GM12878 (cell line): Measurements from ENCODE around the gene CDC5L. TPM values are rescaled to one million over a fixed set of nuclear protein-coding genes. Genes with fewer than 3 reads are reported as not detected.

Source experiments
- ATAC-seq: fragments of 200-7000 bp; cut with Tn5 transposase; 3 replicates; pipeline ENCODE4 v1.9.1; 2020; ENCODE audit warnings: mild to moderate bottlenecking, moderate library complexity
- BruUV-seq: library from RNA; stranded (reverse); fragments of 400-500 nt; replicated peaks from 2 replicates; lab custom pipeline; 2021; lab: Mats Ljungman, UMichigan
- CTCF ChIA-PET: fragments of 300-600 bp; sonication (Branson Sonifier 250); formaldehyde crosslinking; extraction: SDS; loops from one replicate; lab custom pipeline; 2021; ENCODE audit warnings: inconsistent platforms; lab: Yijun Ruan, JAX
- POLR2A ChIA-PET: fragments of 350-600 bp; formaldehyde crosslinking; extraction: SDS; loops from one replicate; lab custom pipeline; 2021; ENCODE audit warnings: inconsistent platforms; lab: Charles Lee
- RAD21 ChIA-PET: fragments of 300-600 bp; sonication (Branson Sonifier 250); formaldehyde crosslinking; loops from one replicate; lab custom pipeline; 2023; ENCODE audit warnings: antibody characterized with exemption; ENCODE audit not compliant: unreplicated experiment; lab: Charles Lee
- SMC1A ChIA-PET: fragments of 300-600 bp; sonication (Branson Sonifier 250); formaldehyde crosslinking; loops from one replicate; lab custom pipeline; 2023; ENCODE audit not compliant: unreplicated experiment, uncharacterized antibody; lab: Charles Lee
- DNase-seq: peaks from one replicate; pipeline ENCODE4 v3.0.0-alpha.2; 2011; ENCODE audit warnings: low read depth, low spot score
- FAIRE-seq: peaks from 3 replicates; lab custom pipeline; 2011; peaks lifted over from hg19 to GRCh38; lab: Jason Lieb, UNC
- H2AFZ ChIP-seq: 2 replicates; pipeline ENCODE4 v1.6.0; 2011; ENCODE audit warnings: low read depth, low read length, control low read depth; ENCODE audit not compliant: control insufficient read depth
- H3K27ac ChIP-seq: 2 replicates; pipeline ENCODE4 v1.5.1; 2011; ENCODE audit warnings: control low read depth; ENCODE audit not compliant: control insufficient read depth, insufficient read depth
- H3K27me3 ChIP-seq, 2 experiments: replicated peaks in 1 of 2; 2 replicates each; pipeline versions ENCODE4 v1.6.0 to v1.6.1; 2011; ENCODE audit warnings: low read length in 1 of 2; ENCODE audit not compliant: control insufficient read depth in 2 of 2, insufficient read depth in 2 of 2
- H3K36me3 ChIP-seq, 2 experiments: 2 replicates each; pipeline ENCODE4 v1.5.1; 2011; ENCODE audit warnings: low read length in 1 of 2; ENCODE audit not compliant: control insufficient read depth in 2 of 2, insufficient read depth in 2 of 2
- H3K4me1 ChIP-seq: 2 replicates; pipeline ENCODE4 v1.6.1; 2011; ENCODE audit warnings: mild to moderate bottlenecking, low read length, moderate library complexity, mixed read lengths; ENCODE audit not compliant: control insufficient read depth, insufficient read depth
- H3K4me2 ChIP-seq: 2 replicates; pipeline ENCODE4 v1.6.0; 2011; ENCODE audit warnings: control low read depth; ENCODE audit not compliant: control insufficient read depth, insufficient read depth
- H3K4me3 ChIP-seq: fragments of 200-600 bp; sonication (generic); 2 replicates; pipeline ENCODE4 v1.5.1; 2016
- H3K79me2 ChIP-seq: 2 replicates; pipeline ENCODE4 v1.6.0; 2011; ENCODE audit warnings: low read length; ENCODE audit not compliant: control insufficient read depth, insufficient read depth
- H3K9ac ChIP-seq: 2 replicates; pipeline ENCODE4 v1.8.0; 2011; ENCODE audit warnings: low read length, control low read depth, mixed read lengths; ENCODE audit not compliant: control insufficient read depth, insufficient read depth
- H3K9me3 ChIP-seq: replicated peaks from 3 replicates; pipeline ENCODE4 v1.5.1; 2011; ENCODE audit warnings: mild to moderate bottlenecking, low read length; ENCODE audit not compliant: control insufficient read depth, insufficient read depth
- H4K20me1 ChIP-seq: 2 replicates; pipeline ENCODE4 v1.6.0; 2011; ENCODE audit not compliant: control insufficient read depth, insufficient read depth
- BCL11A ChIP-seq: IDR thresholded peaks from 2 replicates; pipeline ENCODE4 v1.6.1; 2011; ENCODE audit warnings: low read depth, low read length
- CBX5 ChIP-seq: sonication (generic); IDR thresholded peaks from 2 replicates; pipeline ENCODE4 v1.6.1; 2016; ENCODE audit warnings: low read depth, moderate library complexity, mild to moderate bottlenecking, inconsistent platforms
- FOS ChIP-seq: IDR thresholded peaks from 3 replicates; pipeline ENCODE4 v1.6.1; 2011; ENCODE audit warnings: borderline replicate concordance; ENCODE audit not compliant: insufficient read length; ENCODE audit errors: extremely low read depth
- MYB ChIP-seq: fragments of 150-350 bp; IDR thresholded peaks from 2 replicates; pipeline ENCODE4 v1.6.1; 2014; ENCODE audit warnings: mild to moderate bottlenecking, low read depth, low read length, borderline replicate concordance
- MYC ChIP-seq: IDR thresholded peaks from 2 replicates; pipeline ENCODE4 v1.6.1; 2011; ENCODE audit warnings: mild to moderate bottlenecking, low read length, moderate library complexity, inconsistent platforms; ENCODE audit not compliant: insufficient read depth, insufficient replicate concordance, insufficient read length, severe bottlenecking
- NFXL1 ChIP-seq: fragments of 450-650 bp; IDR thresholded peaks from 2 replicates; pipeline ENCODE4 v1.6.1; 2017; ENCODE audit warnings: antibody characterized with exemption, mild to moderate bottlenecking, borderline replicate concordance
- NFYB ChIP-seq: IDR thresholded peaks from 2 replicates; pipeline ENCODE4 v1.6.1; 2011; ENCODE audit warnings: low read depth, mild to moderate bottlenecking, low read length, improper control_type of control experiment, moderate library complexity; ENCODE audit not compliant: insufficient read depth
- PAX8 ChIP-seq: fragments of 450-650 bp; IDR thresholded peaks from 2 replicates; pipeline ENCODE4 v1.6.1; 2017; ENCODE audit warnings: mild to moderate bottlenecking, moderate library complexity
- SIN3A ChIP-seq: IDR thresholded peaks from 2 replicates; pipeline ENCODE4 v1.6.1; 2012; ENCODE audit warnings: low read depth, low read length, improper control_type of control experiment
- ZZZ3 ChIP-seq: IDR thresholded peaks from 2 replicates; pipeline ENCODE4 v1.6.1; 2011; ENCODE audit warnings: low read depth; ENCODE audit not compliant: control insufficient read depth, insufficient read length
- WGBS: methylation state at CpG from one replicate; pipeline ENCODE4 v1.1.6; 2016; ENCODE audit warnings: low lambda C conversion rate; ENCODE audit not compliant: insufficient replicate concordance, insufficient coverage; ENCODE audit errors: missing lambda C conversion rate; 5-methylcytosine and 5-hydroxymethylcytosine counted together
- in situ Hi-C: fragments of 300-500 bp; cut with MboI; formaldehyde crosslinking; loops from 9 replicates; pipeline ENCODE4 v1.14.3; 2018; ENCODE audit warnings: mixed read lengths
- intact Hi-C: fragments of 100-400 bp; cut with micrococcal nuclease; formaldehyde crosslinking; loops from one replicate; pipeline ENCODE4 v1.14.2; 2022; ENCODE audit not compliant: unreplicated experiment
- polyA plus RNA-seq, 11 experiments: library from polyadenylated mRNA; depleted of rRNA in 4 of 11; unstranded in 6 of 11; stranded (reverse) in 5 of 11; fragments of >200 nt; fragmentation: Nextera tagmentation in 4 of 11; fragmentation: Illumina TruSeq in 1 of 11; extraction: Ambion mirVana in 4 of 11; extraction: Trizol in 1 of 11; gene quantifications; 1 replicate in 1 of 11; 2 replicates in 10 of 11; pipeline versions ENCODE4 v1.2.1 to v1.2.3, GENCODE V29; 2011 to 2016; ENCODE audit warnings: inconsistent platforms in 2 of 11, missing spikeins in 2 of 11, low read depth in 1 of 11
- total RNA-seq, 4 experiments: library from RNA; depleted of rRNA in 3 of 4; stranded (reverse); fragments of >200 nt in 3 of 4; fragmentation: Illumina TruSeq in 1 of 4; extraction: Trizol in 1 of 4; gene quantifications; 2 replicates each; pipeline versions ENCODE4 v1.2.1 to v1.2.3, GENCODE V29; 2013 to 2021
- TF ChIP-seq, protein P1 (sequence below): fragments of 450-650 bp; IDR thresholded peaks from 2 replicates; pipeline ENCODE4 v1.6.1; 2017; ENCODE audit warnings: mild to moderate bottlenecking, low read depth, inconsistent platforms; ENCODE audit not compliant: poor library complexity, severe bottlenecking
- TF ChIP-seq, protein P2 (sequence below): fragments of 450-650 bp; IDR thresholded peaks from 2 replicates; pipeline ENCODE4 v1.6.1; 2016; ENCODE audit warnings: mild to moderate bottlenecking, moderate library complexity, borderline replicate concordance
- TF ChIP-seq, protein P3 (sequence below): IDR thresholded peaks from 2 replicates; pipeline ENCODE4 v1.6.1; 2012; ENCODE audit warnings: low read depth, low read length, improper control_type of control experiment
- TF ChIP-seq, protein P4 (sequence below): IDR thresholded peaks from 2 replicates; pipeline ENCODE4 v1.6.1; 2012; ENCODE audit warnings: low read length, inconsistent platforms

Gene CDC5L
- total and polyA plus RNA-seq, 10 of the 15 experiments (the other 5 are each of a cell fraction or from before 2014, with no cell fraction given): 13.2 to 29.4 (median 18.8) TPM

DNA sequence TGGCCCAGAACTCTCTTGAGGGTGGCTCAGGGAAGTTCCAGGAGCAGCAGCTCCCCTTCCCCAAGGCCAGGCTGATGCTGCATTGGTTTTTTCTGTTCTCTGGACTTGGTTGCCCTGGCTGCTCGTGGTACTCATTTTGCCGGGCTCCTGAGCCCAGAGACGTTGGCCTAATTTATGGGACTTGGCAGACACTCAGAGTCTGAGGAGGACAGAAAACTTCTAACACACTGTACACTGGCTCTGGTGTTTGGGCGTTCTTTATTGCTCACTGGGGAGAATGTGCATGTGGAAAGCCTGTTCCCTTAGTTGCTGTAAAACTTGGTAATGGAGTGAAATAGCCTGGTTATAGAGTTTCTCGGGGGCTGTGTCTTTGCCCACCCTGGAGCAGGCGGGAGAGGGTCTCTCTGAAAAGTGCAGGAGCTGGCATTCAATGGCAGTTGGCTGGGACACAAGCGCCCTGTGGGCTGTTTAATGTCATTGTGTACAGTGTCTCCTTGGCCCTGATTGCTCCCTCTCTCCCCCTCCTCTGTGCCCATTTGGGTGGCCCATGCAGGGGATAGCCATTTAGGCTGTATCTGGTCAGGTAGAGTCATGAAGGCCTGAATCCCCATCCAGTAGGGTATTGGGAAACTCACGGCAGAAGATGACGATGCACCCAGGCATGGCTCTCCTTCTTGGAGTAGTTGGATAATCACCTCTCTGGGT is 109.3 kb downstream of the CDC5L start:
- DNase-seq (no peak), ATAC-seq (no peak), FAIRE-seq (no peak)
- BruUV-seq: no TSS peak
- no peak overlapping the region for H3K27ac ChIP-seq
- 0 out of 4 replicates have a peak, but pooled peaks cover 0 to 2% of the 10 kb centered on the region in 2 experiments for H3K27me3 ChIP-seq
- H3K79me2 ChIP-seq: no peaks in the 10 kb centered on the region
- intact Hi-C loops: no loop called here
- in situ Hi-C loops: no loop called here
- CTCF ChIA-PET: no interaction called here
- WGBS: 26% methylated on average over 9 of the region's 9 CpGs
- no peak overlapping the region for H3K4me2 ChIP-seq
- no peaks in the 10 kb centered on the region; a peak in 1 of 4 replicates for H3K36me3 ChIP-seq
- no peak overlapping the region for H2AFZ ChIP-seq
- no peaks in the 10 kb centered on the region for H4K20me1 ChIP-seq
- no peak overlapping the region for H3K4me3 ChIP-seq
- SMC1A ChIA-PET: no interaction called here
- no peaks in the 10 kb centered on the region for H3K9me3 ChIP-seq
- POLR2A ChIA-PET: no interaction called here
- no peaks in the 10 kb centered on the region for H3K4me1 ChIP-seq
- H3K9ac ChIP-seq: no peak overlapping the region
- RAD21 ChIA-PET: no interaction called here
- TF ChIP-seq BCL11A: no peak
- TF ChIP-seq, protein P1, sequence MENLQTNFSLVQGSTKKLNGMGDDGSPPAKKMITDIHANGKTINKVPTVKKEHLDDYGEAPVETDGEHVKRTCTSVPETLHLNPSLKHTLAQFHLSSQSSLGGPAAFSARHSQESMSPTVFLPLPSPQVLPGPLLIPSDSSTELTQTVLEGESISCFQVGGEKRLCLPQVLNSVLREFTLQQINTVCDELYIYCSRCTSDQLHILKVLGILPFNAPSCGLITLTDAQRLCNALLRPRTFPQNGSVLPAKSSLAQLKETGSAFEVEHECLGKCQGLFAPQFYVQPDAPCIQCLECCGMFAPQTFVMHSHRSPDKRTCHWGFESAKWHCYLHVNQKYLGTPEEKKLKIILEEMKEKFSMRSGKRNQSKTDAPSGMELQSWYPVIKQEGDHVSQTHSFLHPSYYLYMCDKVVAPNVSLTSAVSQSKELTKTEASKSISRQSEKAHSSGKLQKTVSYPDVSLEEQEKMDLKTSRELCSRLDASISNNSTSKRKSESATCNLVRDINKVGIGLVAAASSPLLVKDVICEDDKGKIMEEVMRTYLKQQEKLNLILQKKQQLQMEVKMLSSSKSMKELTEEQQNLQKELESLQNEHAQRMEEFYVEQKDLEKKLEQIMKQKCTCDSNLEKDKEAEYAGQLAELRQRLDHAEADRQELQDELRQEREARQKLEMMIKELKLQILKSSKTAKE: no peak
- no peak for TF ChIP-seq FOS
- TF ChIP-seq NFXL1: no peak
- TF ChIP-seq, protein P2, sequence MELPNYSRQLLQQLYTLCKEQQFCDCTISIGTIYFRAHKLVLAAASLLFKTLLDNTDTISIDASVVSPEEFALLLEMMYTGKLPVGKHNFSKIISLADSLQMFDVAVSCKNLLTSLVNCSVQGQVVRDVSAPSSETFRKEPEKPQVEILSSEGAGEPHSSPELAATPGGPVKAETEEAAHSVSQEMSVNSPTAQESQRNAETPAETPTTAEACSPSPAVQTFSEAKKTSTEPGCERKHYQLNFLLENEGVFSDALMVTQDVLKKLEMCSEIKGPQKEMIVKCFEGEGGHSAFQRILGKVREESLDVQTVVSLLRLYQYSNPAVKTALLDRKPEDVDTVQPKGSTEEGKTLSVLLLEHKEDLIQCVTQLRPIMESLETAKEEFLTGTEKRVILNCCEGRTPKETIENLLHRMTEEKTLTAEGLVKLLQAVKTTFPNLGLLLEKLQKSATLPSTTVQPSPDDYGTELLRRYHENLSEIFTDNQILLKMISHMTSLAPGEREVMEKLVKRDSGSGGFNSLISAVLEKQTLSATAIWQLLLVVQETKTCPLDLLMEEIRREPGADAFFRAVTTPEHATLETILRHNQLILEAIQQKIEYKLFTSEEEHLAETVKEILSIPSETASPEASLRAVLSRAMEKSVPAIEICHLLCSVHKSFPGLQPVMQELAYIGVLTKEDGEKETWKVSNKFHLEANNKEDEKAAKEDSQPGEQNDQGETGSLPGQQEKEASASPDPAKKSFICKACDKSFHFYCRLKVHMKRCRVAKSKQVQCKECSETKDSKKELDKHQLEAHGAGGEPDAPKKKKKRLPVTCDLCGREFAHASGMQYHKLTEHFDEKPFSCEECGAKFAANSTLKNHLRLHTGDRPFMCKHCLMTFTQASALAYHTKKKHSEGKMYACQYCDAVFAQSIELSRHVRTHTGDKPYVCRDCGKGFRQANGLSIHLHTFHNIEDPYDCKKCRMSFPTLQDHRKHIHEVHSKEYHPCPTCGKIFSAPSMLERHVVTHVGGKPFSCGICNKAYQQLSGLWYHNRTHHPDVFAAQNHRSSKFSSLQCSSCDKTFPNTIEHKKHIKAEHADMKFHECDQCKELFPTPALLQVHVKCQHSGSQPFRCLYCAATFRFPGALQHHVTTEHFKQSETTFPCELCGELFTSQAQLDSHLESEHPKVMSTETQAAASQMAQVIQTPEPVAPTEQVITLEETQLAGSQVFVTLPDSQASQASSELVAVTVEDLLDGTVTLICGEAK: no peak
- no peak for TF ChIP-seq SIN3A
- TF ChIP-seq PAX8: no peak
- TF ChIP-seq ZZZ3: no peak
- no peak for TF ChIP-seq MYC
- TF ChIP-seq, protein P3, sequence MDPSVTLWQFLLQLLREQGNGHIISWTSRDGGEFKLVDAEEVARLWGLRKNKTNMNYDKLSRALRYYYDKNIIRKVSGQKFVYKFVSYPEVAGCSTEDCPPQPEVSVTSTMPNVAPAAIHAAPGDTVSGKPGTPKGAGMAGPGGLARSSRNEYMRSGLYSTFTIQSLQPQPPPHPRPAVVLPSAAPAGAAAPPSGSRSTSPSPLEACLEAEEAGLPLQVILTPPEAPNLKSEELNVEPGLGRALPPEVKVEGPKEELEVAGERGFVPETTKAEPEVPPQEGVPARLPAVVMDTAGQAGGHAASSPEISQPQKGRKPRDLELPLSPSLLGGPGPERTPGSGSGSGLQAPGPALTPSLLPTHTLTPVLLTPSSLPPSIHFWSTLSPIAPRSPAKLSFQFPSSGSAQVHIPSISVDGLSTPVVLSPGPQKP: no peak
- TF ChIP-seq, protein P4, sequence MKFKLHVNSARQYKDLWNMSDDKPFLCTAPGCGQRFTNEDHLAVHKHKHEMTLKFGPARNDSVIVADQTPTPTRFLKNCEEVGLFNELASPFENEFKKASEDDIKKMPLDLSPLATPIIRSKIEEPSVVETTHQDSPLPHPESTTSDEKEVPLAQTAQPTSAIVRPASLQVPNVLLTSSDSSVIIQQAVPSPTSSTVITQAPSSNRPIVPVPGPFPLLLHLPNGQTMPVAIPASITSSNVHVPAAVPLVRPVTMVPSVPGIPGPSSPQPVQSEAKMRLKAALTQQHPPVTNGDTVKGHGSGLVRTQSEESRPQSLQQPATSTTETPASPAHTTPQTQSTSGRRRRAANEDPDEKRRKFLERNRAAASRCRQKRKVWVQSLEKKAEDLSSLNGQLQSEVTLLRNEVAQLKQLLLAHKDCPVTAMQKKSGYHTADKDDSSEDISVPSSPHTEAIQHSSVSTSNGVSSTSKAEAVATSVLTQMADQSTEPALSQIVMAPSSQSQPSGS: no peak
- no peak for TF ChIP-seq MYB
- no peak for TF ChIP-seq NFYB
- no peak for TF ChIP-seq CBX5
